NCI-H460 (cell line): Measurements from ENCODE around the gene COL5A2. TPM values are rescaled to one million over a fixed set of nuclear protein-coding genes. Genes with fewer than 3 reads are reported as not detected.

Source experiments
- DNase-seq: peaks from one replicate; pipeline ENCODE4 v3.0.0-alpha.2; 2016; ENCODE audit warnings: low read depth; ENCODE audit errors: extremely low read depth
- total RNA-seq: library from RNA; depleted of rRNA; stranded (reverse); fragments of >200 nt; shearing (Covaris generic); gene quantifications from 2 replicates; pipeline ENCODE4 v1.2.3, GENCODE V29; 2014

Gene COL5A2
- total RNA-seq, 1 experiment from 2014 or later: 1,098 TPM

DNA sequence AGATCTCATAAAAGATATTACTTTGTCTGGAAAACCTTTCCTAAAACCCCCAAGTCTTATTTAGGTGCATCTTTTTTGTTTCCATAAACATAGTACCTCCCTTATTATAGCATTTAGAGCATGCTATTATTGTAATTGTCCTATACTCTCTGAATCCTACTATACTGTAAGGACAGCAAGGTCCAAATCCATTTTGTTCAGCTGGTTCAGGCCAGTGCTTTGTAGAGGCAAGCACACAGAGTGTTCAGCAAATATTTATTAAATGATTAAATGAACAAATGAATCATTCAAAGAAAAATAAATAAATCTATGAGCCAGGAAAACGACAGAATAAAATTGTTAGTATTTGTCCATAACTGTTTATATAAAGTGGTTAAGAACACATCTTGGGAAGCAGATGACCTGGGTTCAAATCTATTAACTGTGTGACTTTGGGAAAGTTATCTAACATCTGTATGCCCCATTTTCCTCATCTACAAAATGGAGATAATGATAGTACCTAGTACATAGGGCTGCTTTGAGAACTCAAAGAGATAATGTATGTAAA, 119.4 kb downstream of the COL5A2 start:
- no peak for DNase-seq

GRCh38 chr2:189057316-189057715, 122.2 kb downstream of the COL5A2 start:
- DNase-seq: no peak

DNA sequence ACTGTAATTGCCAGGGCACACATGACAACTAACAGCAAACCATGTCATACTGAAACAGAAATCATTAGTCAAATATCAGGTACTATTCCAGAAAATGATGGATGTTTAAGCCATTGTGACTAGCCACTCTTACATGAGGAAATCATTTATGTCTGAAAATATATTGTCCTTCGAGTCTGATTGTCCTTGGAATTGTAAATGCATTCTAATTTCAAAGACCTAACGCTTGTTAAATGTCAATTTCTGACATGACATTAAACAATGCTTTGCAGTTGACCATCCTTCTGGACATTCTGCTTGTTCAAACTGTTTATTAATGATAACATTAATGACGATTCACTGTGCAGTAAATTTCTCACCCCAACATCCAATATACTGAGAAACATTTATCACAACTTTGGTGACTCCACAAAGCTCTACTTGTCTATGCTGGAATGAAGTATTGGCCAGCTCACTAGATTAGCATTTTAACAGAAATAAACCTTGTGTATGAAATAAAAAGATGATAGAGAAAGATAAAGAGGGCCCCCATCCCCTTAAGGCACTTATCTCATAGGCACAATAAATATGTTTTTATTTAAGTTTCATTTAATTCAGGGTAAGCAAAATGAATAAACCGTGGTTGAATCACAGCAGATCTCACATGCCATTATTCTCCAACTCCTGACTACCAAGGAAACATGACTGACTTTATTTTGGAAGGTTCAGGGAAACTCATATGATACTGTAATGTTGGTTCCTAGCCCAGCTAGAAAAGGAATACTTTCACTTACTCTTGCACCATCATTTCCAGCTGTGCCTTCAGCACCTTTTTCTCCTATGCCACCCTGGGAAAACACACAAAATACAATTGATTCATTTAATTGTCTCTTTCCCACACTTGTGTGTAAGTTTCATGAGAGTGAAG, 123.1 kb downstream of the COL5A2 start:
- DNase-seq: no peak

DNA sequence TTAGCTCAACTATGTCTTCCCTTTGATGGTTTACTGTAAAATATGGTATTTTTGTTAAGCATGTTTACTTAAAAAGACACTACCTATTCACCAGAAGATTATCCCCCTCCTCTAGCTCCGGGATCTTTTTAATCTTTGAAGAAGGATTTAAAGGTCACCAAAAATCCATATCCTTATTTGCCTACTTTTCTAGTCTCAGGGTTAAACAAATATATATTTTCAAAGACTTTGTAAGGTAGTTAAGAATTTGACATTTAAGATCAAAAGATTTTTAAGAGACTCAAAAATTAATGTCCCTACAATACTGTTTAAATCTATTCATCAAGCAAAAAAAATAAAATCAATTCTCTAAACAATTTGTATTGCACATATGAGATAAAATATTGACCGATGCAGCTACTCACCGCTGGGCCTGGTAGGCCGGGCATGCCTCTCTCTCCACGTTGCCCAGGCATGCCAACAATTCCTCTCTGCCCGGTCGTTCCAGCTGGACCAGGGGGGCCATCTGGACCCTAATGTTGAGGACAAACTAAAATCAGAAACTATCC, 129.3 kb downstream of the COL5A2 start:
- DNase-seq: no peak

DNA sequence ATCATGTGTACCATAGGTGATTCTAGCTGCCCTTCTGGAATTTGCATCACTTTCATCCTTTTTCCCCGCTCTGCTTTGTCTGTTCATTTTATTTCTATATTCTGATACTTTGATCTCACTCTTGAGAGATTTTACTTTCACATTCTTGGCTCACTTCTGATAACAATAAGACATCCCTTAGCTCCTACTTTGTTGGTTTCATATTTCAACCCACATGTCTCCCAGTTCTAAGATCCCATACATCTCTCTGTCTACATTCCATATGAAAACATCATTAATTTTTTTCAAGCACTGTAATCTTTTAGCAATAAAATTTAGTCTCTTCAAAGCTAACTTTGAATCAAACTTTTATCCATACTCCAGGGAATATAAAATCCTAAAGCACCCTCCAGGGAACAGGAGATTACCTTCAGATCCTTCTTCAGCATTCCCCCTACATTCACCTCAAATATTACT, 129.8 kb downstream of the COL5A2 start:
- DNase-seq: no peak

GRCh38 chr2:189048189-189048588, 131.4 kb downstream of the COL5A2 start:
- DNase-seq: no peak

DNA sequence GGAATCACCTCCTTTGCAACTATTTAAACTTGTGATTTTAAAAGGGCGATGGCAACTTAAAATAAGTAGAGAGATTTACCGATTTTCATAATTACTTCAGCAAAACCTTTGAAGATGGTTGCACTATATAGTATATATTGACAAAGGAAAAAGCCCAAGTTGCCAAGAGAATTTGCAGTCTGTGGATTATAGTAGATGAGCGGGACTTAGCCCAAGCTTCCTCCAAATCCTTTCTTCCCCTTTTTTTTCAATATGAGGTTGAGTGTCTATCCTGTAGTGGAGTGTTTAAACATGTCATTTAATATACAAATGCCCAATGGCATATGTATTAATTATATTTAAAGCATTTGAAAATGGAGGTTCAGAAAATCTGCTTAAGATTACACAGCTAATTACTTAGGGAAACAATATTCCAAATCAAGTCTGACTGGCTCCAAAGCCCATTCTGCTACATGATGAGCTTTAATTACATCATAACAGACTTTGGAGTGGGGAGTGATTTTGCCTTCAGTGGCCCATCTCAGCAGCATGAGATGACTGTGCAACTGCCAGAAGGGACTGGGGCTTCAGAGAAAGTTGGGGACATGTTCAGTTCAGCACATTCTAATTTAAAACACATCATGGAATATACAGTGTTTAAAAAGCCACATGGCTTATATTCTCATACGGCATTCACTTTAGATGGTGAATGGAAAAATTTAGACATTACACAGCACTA, 132.2 kb downstream of the COL5A2 start:
- DNase-seq: no peak

GRCh38 chr2:189046320-189046719, 133.2 kb downstream of the COL5A2 start:
- DNase-seq: no peak

- DNase-seq: no peak
Measured at GRCh38 chr2:189045836-189046235, 133.7 kb downstream of the COL5A2 start.

- no peak for DNase-seq
Measured at GRCh38 chr2:189037518-189037917, 142.0 kb downstream of the COL5A2 start.

GRCh38 chr2:189024901-189025618, 154.5 kb downstream of the COL5A2 start:
- DNase-seq: no peak

DNA sequence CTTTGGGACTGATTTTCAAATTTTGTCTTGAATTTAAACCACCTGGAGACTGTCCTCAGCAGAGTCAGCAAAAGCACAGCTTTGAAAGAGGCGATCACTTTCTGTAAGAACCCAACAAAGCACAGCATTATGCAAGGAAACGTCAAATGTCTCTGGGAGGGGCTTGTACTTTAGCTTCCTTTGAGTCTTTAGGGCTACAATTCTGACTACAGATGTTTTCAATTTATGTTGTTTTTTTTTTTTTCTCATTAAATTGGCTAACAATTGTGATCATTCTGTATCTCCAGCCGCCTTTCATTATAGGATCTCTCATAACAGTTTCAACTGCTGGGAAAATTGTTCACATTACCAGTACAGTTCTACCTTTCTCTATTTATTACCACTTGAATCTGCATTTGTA, 157.1 kb downstream of the COL5A2 start:
- DNase-seq: no peak

DNA sequence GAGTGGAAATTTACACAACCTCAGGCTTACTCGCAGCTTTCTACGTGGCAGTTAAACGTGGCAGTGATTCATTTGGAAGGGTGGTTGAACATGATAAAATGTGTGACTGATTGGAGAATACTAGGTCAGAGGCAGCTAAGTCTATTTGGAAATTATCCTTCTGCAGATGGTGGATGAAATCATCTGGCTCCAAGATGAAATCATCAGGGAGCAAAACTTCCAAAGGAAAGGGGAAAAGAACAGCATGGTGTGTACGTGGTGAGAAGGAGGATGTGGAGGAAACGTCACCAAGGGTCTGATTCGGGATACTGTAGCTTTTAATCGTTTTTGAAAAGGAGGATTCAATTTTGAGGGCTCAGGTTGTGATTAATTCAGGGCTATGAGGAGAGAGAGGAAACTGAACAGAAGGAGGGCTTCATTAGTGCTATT, 157.5 kb downstream of the COL5A2 start:
- no peak for DNase-seq

GRCh38 chr2:189020179-189020578, 159.4 kb downstream of the COL5A2 start:
- no peak for DNase-seq

- no peak for DNase-seq
Measured at GRCh38 chr2:189018631-189019030, 160.9 kb downstream of the COL5A2 start.

- DNase-seq: no peak
Measured at GRCh38 chr2:189016311-189016861, 163.2 kb downstream of the COL5A2 start.

- DNase-seq: no peak
Measured at GRCh38 chr2:189015359-189015758, 164.2 kb downstream of the COL5A2 start.

DNA sequence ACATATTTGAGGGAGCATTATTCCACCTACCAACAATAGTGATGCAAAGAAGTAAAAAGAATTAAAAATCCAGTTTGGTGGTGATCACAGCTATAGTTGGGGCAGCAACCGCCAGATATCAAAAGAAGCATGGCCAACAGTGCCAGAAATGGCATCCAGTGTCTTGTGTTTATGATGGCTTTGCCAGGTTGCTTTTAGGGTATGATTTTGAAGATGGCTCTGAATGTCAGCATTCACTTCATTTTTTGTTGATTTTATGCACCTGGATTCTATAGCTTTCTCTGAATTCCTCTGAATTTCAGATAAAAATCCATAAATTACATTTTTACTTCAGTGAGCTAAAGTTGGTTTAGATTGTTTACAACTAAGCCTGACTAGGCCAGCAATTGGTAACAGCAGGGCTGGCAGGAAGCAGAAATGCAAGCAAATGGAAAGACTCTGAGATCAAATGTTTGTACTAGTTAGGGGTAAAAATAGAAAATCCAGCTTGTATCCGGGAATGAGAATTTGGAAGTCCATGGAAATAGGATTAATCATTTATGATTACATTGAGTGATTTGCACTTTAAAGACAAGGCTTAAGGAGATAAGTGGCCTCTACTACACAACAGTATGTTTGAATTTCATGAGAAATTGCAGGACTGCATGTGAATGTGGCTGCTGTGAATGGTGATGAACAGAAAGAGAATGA, 165.0 kb downstream of the COL5A2 start:
- no peak for DNase-seq

DNA sequence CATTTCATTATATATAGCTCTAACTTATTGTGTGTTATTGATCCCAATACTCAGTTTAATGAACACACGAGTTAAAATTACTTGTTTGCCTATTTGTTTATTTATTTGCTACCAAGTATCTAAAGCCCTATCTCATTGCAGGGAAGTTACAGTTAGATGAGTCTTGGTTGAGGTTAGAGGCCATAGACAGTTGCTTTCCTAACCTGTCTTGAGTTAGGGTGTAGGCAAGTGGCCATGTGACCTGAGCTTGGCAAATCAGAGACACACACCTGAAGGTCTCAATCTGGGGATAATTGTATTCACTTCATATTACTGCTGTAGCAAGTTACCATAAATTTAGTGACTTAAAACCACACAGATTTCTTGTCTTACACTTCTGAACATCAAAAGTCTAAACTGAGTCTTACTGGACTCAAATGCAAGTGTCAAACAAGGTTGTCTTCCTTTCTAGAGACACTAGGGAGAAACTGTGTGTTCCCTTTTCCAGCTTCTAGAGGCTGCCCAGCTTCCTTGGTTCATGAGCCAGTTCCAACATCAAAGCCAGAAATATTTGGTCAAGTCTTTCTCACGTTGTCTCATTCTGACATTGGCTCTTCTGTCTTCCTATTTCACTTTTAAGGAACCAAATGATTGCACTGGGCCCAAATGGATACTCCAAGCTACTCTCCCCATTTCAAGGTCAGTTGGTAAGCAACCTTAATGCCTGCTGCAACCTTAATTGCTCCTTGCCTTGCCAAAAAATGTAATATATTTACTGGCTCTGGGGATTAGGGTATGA, 165.7 kb downstream of the COL5A2 start:
- DNase-seq: no peak
